HG03521 (cell line): Measurements from ENCODE around the gene AFP.

ENCODE experiments used
- ATAC-seq: cut with Tn5 transposase; IDR thresholded peaks from one replicate; pipeline ENCODE4 v1.9.1; 2021; ENCODE audit warnings: mild to moderate bottlenecking, moderate library complexity; ENCODE audit not compliant: unreplicated experiment

AFP gene

DNA sequence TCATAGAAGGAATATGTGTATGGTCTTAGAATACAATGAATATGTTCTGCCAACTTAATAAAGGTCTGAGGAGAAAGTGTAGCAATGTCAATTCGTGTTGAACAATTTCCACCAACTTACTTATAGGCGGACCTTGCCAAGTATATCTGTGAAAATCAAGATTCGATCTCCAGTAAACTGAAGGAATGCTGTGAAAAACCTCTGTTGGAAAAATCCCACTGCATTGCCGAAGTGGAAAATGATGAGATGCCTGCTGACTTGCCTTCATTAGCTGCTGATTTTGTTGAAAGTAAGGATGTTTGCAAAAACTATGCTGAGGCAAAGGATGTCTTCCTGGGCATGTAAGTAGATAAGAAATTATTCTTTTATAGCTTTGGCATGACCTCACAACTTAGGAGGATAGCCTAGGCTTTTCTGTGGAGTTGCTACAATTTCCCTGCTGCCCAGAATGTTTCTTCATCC lies 22.7 kb upstream of the AFP start:
- no peak for ATAC-seq

DNA sequence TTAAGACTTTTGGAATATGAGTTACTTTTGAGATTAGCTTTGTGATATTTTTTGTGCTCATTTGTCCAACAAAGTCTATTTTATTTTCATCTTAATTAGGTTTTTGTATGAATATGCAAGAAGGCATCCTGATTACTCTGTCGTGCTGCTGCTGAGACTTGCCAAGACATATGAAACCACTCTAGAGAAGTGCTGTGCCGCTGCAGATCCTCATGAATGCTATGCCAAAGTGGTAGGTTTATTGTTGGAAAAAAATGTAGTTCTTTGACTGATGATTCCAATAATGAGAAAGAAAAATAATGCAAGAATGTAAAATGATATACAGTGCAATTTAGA lies 21.1 kb upstream of the AFP start:
- no peak for ATAC-seq

DNA sequence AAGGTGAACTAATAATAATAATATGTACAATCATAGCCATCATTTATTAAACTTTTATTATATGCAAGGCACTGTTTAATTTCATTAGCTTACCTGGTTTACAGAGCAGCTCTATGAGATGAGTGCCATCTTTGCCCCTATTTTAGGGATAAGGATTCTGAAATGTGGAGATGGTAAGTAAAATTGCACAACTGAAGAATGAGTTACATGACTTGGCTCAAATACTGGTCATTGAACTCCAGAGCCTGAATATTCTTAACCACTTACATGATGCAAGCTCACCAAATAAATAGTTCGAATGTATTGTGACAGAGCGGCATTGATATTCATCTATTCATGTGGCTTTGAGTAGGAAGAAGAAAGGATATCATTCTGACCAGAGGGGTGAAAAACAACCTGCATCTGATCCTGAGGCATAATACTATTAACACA lies 20.2 kb upstream of the AFP start:
- ATAC-seq: no peak

DNA sequence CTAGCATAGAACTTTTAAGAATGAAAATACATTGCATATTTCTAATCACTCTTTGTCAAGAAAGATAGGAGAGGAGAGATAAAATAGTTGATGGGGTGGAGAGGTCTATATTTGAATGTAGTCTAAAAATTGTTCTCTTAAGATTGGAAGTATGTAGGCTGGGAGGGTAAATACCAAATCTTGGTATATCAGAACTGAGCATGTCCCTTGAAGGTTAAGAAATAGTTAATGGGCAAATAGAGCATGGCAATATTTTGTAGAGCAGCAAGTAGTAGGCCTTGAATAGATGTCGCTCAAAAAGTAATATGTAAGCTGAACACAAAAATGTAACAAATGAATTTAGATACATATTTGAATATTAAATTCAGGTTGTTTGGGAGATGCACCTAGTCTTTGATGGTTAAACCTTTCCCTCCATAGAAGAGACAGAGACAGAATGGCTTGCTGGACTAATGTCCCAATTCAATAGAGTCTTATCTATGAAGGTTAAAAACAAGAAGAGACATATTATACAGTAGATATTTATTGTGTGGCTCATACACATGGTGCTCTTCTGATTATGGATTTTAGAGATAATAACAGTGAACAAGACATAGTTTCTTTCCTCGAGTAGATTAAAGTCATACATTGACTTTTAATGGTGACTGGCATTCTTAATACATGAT lies 19.5 kb upstream of the AFP start:
- no peak for ATAC-seq

DNA sequence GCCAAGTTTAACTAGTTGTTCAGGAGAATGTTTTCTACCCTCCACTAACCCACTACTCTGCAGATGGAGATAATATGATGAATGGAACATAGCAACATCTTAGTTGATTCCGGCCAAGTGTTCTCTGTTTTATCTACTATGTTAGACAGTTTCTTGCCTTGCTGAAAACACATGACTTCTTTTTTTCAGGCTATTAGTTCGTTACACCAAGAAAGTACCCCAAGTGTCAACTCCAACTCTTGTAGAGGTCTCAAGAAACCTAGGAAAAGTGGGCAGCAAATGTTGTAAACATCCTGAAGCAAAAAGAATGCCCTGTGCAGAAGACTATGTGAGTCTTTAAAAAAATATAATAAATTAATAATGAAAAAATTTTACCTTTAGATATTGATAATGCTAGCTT lies 18.7 kb upstream of the AFP start:
- ATAC-seq: no peak

DNA sequence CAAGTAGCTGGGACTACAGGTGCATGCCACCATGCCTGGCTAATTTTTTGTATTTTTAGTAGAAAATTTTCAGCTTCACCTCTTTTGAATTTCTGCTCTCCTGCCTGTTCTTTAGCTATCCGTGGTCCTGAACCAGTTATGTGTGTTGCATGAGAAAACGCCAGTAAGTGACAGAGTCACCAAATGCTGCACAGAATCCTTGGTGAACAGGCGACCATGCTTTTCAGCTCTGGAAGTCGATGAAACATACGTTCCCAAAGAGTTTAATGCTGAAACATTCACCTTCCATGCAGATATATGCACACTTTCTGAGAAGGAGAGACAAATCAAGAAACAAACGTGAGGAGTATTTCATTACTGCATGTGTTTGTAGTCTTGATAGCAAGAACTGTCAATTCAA lies 18.0 kb upstream of the AFP start:
- ATAC-seq: no peak

DNA sequence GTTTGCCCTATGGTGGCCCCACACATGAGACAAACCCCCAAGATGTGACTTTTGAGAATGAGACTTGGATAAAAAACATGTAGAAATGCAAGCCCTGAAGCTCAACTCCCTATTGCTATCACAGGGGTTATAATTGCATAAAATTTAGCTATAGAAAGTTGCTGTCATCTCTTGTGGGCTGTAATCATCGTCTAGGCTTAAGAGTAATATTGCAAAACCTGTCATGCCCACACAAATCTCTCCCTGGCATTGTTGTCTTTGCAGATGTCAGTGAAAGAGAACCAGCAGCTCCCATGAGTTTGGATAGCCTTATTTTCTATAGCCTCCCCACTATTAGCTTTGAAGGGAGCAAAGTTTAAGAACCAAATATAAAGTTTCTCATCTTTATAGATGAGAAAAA lies 17.3 kb upstream of the AFP start:
- ATAC-seq: no peak

DNA sequence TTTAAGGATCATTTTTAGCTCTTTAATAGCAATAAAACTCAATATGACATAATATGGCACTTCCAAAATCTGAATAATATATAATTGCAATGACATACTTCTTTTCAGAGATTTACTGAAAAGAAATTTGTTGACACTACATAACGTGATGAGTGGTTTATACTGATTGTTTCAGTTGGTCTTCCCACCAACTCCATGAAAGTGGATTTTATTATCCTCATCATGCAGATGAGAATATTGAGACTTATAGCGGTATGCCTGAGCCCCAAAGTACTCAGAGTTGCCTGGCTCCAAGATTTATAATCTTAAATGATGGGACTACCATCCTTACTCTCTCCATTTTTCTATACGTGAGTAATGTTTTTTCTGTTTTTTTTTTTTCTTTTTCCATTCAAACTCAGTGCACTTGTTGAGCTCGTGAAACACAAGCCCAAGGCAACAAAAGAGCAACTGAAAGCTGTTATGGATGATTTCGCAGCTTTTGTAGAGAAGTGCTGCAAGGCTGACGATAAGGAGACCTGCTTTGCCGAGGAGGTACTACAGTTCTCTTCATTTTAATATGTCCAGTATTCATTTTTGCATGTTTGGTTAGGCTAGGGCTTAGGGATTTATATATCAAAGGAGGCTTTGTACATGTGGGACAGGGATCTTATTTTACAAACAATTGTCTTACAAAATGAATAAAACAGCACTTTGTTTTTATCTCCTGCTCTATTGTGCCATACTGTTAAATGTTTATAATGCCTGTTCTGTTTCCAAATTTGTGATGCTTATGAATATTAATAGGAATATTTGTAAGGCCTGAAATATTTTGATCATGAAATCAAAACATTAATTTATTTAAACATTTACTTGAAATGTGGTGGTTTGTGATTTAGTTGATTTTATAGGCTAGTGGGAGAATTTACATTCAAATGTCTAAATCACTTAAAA lies 16.6 kb upstream of the AFP start:
- no peak for ATAC-seq

DNA sequence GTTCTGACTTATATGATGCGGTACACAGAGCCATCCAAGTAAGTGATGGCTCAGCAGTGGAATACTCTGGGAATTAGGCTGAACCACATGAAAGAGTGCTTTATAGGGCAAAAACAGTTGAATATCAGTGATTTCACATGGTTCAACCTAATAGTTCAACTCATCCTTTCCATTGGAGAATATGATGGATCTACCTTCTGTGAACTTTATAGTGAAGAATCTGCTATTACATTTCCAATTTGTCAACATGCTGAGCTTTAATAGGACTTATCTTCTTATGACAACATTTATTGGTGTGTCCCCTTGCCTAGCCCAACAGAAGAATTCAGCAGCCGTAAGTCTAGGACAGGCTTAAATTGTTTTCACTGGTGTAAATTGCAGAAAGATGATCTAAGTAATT lies 15.4 kb upstream of the AFP start:
- ATAC-seq: no peak

DNA sequence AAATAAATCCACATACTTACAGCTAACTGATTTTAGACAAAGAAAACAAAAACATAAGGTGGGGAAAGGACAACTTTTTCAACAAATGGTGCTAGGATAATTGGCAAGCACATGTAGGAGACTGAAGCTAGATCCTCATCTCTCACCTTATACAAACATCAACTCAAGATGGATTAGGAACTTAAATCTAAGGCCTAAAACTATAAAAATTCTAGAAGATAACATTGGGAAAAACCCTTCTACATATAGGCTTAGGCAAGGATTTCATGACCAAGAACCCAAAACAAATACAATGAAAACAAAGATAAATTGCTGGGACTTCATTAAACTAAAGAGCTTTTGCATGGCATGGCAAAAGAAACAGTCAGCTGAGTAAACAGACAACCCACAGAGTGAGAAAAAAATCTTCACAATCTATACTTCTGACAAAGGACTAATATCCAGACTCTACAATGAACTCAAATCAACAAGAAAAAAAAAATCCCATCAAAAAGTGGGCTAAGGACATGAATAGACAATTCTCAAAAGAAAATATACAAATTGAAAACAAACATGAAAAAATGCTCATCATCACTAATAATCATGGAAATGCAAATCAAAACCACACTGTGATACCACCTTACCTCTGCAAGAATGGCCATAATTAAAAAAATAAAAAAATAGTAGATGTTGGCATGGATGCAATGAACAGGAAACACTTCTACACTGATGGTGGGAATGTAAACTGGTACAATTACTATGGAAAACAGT lies 14.1 kb upstream of the AFP start:
- ATAC-seq: no peak

DNA sequence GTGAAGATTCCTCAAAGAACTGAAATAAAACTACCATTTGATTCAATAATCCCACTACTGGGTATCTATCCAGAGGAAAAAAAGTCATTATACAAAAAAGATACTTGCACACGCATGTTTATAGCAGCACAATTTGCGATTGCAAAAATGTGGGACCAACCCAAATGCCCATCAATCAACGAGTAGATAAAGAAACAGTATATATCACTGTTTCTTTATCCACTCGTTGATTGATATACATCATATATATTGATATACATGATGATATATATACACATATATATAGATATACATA lies 13.6 kb upstream of the AFP start:
- no peak for ATAC-seq

DNA sequence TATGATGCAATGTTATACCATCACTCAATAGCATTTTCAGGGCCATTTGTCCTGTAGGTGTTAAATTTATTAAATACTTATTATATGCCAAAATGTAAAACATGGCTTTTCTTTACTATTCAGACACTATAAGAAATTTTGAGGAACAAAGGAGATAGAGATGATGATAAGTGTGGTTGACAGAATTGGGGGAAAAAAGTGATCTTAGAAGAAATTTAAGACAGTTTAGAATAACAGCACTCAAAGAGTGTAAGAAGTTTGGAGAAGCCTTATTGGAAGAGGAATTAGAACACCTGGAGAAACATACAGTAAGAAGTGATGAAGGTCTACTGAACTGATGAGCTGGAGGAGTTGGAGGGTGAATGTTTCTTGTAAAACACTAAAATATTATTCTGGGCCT lies 12.8 kb upstream of the AFP start:
- ATAC-seq: no peak

DNA sequence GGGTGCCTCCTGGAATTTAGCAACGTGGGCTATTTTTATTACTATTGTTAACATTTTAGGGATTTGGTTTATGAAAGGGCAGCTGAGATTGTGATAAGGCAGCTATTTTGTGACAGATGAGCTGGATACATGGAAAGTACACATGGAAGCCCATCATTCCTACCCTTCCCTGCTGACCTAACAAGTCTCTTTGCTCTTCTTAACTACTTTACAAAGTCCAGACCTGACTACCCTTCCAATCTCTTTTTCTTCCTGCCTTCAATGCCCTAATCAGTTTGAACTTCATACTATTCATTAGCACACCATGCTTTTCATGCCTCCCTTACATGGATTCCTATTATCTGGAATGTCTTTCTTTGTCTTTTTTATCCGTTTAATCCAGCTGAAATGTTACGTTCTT lies 9.4 kb upstream of the AFP start:
- no peak for ATAC-seq

DNA sequence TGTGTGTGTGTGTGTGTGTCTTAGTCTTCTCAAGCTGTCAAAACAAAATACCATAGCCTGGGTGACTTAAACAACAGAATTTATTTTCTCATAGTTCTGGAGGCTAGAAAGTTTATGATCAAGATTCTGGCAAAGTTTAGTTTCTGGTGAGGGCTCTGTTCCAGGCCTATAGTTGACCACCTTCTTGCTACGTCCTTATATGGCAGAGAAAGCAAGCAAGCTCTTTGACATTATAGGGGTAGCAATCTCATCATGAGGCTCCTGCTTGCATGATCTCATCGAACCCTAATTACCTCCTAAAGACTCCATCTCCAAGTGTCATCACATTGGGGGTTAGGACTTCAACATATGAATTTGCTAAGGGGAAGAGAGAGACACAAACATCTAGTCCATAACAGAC lies 6.9 kb upstream of the AFP start:
- no peak for ATAC-seq

DNA sequence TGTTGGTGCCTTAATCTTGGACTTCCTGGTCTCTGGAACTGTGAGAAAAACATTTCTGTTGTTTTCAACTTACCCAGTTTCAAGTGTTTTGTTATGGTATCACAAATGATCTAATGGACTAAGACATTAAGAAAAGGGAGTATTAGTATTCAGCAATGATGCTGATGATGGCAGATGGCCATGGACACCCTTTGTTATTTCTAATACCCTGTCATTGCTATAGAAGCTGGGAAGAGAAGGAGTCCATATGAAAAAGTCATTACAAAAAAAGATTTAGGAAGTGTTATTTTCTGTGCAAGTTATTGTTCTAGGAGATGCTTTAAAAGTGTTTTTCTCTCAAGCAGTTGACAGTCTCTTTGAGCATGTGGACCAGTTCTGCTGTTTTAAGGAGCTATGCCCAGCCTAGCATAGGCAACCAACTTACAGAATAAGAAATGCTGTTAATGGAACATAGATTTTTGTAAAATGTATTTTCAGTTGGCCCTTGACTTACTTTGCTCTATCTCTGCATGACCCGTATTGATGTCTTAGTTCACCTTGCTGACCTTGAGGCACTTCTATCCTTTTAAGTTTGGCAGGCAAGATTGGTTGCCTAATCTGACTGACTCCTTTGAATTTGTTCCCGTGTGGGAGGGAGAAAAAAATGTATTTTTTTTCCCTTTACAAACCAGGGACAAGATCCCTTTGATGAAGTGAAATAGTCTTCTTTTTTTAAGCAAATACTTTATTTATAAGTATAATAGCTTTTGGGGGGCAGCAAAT lies 6.0 kb upstream of the AFP start:
- no peak for ATAC-seq

DNA sequence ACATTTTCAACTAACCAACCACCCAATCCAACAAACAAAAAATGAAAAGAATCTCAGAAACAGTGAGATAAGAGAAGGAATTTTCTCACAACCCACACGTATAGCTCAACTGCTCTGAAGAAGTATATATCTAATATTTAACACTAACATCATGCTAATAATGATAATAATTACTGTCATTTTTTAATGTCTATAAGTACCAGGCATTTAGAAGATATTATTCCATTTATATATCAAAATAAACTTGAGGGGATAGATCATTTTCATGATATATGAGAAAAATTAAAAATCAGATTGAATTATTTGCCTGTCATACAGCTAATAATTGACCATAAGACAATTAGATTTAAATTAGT lies 4.2 kb upstream of the AFP start:
- ATAC-seq: no peak

DNA sequence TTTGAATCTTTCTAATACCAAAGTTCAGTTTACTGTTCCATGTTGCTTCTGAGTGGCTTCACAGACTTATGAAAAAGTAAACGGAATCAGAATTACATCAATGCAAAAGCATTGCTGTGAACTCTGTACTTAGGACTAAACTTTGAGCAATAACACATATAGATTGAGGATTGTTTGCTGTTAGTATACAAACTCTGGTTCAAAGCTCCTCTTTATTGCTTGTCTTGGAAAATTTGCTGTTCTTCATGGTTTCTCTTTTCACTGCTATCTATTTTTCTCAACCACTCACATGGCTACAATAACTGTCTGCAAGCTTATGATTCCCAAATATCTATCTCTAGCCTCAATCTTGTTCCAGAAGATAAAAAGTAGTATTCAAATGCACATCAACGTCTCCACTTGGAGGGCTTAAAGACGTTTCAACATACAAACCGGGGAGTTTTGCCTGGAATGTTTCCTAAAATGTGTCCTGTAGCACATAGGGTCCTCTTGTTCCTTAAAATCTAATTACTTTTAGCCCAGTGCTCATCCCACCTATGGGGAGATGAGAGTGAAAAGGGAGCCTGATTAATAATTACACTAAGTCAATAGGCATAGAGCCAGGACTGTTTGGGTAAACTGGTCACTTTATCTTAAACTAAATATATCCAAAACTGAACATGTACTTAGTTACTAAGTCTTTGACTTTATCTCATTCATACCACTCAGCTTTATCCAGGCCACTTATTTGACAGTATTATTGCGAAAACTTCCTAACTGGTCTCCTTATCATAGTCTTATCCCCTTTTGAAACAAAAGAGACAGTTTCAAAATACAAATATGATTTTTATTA lies 3.6 kb upstream of the AFP start:
- ATAC-seq: no peak

DNA sequence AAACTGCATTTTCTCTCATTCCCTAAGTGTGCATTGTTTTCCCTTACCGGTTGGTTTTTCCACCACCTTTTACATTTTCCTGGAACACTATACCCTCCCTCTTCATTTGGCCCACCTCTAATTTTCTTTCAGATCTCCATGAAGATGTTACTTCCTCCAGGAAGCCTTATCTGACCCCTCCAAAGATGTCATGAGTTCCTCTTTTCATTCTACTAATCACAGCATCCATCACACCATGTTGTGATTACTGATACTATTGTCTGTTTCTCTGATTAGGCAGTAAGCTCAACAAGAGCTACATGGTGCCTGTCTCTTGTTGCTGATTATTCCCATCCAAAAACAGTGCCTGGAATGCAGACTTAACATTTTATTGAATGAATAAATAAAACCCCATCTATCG lies 2.9 kb upstream of the AFP start:
- ATAC-seq: no peak

DNA sequence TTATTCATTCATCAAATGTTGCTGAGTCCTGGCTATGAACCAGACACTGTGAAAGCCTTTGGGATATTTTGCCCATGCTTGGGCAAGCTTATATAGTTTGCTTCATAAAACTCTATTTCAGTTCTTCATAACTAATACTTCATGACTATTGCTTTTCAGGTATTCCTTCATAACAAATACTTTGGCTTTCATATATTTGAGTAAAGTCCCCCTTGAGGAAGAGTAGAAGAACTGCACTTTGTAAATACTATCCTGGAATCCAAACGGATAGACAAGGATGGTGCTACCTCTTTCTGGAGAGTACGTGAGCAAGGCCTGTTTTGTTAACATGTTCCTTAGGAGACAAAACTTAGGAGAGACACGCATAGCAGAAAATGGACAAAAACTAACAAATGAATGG lies 1.7 kb upstream of the AFP start:
- ATAC-seq: peak; percentile 79
